Small intestine (tissue), 7 donors: ENCODE measurements around the gene ARHGAP21. TPM values are rescaled to one million over a fixed set of nuclear protein-coding genes. Genes with fewer than 3 reads are reported as not detected.
A peak's percentile ranks its signal among the peaks of the same experiment; 100 is the strongest.

Experiments used
- DNase-seq, 2 donors: peaks; one replicate each; pipeline versions ENCODE4 v3.0.0 to v3.0.0-alpha.2; 2013
- FAIRE-seq: peaks from 2 replicates; lab custom pipeline; 2012; peaks lifted over from hg19 to GRCh38; lab: Jason Lieb, UNC
- H3K27ac ChIP-seq, 3 donors: one replicate each; pipeline ENCODE4 v1.5.1; 2013; ENCODE audit warnings: low read length in 2 of 3, mild to moderate bottlenecking in 2 of 3, control low read depth in 1 of 3, inconsistent platforms in 1 of 3, low read depth in 1 of 3, moderate library complexity in 1 of 3
- H3K27me3 ChIP-seq, 3 donors: one replicate each; pipeline ENCODE4 v1.6.1; 2013; ENCODE audit warnings: low read length in 3 of 3, inconsistent platforms in 1 of 3; ENCODE audit not compliant: control insufficient read depth in 3 of 3, insufficient read depth in 3 of 3
- H3K36me3 ChIP-seq, 3 donors: one replicate each; pipeline ENCODE4 v1.6.1; 2013; ENCODE audit warnings: low read length in 3 of 3, inconsistent platforms in 1 of 3, low read depth in 1 of 3, mild to moderate bottlenecking in 1 of 3, moderate library complexity in 1 of 3; ENCODE audit not compliant: control insufficient read depth in 3 of 3, insufficient read depth in 2 of 3
- H3K4me1 ChIP-seq, 3 donors: one replicate each; pipeline ENCODE4 v1.6.1; 2013; ENCODE audit warnings: low read length in 2 of 3, inconsistent platforms in 1 of 3, low read depth in 1 of 3, mild to moderate bottlenecking in 1 of 3, moderate library complexity in 1 of 3; ENCODE audit not compliant: control insufficient read depth in 3 of 3, insufficient read depth in 2 of 3
- H3K4me3 ChIP-seq, 3 donors: one replicate each; pipeline ENCODE4 v1.5.1; 2013; ENCODE audit warnings: low read length in 3 of 3, control low read depth in 1 of 3, inconsistent platforms in 1 of 3, low read depth in 1 of 3, mild to moderate bottlenecking in 1 of 3, moderate library complexity in 1 of 3
- H3K9me3 ChIP-seq, 2 donors: one replicate each; pipeline ENCODE4 v1.6.1; 2013; ENCODE audit warnings: low read depth in 1 of 2, low read length in 1 of 2; ENCODE audit not compliant: control insufficient read depth in 2 of 2, insufficient read depth in 1 of 2
- WGBS, 3 donors: extraction: QIAGEN DNeasy Blood & Tissue Kit; methylation state at CpG; one replicate each; pipeline ENCODE4 v1.1.7; 2013; 5-methylcytosine and 5-hydroxymethylcytosine counted together
- polyA plus RNA-seq, 4 donors: library from polyadenylated mRNA; stranded (reverse) in 3 of 4; unstranded in 1 of 4; fragments of 200-250 nt in 3 of 4; fragments of 120-200 nt in 1 of 4; gene quantifications; one replicate each; pipeline versions ENCODE4 v1.2.1 to v1.2.3, GENCODE V29; 2013
- donor health status: healthy with polysubstance abuse.
- donor health status: control.
- donor health status: control.
- donor health status: Bipolar disorder and iron deficiency.
- donor health status: healthy.

Gene ARHGAP21
- polyA plus RNA-seq, 4 donors: 20.6 to 42.0 (median 29.7) TPM

DNA sequence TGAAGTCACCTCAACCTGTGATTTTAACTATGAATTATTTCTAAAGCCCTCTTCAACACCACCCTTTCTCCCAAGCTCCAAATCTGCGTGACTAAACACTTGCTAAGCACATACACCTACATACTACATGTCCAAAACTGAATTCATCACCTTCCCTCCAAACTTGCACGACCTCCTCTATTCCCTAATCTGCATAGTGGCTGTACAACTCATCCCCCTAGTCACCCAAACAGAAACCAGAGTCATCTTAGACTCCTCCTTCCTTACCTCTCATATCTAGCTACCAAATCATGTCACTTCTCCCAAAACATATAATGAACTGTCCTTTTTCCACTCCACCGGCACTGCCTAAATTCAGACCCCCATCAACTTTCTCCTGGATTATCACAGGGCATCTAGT lies 16.2 kb downstream of the ARHGAP21 start:
- Histone ChIP-seq H3K36me3 (no peaks in the 10 kb centered on the region), H3K9me3 (no peaks in the 10 kb centered on the region), H3K4me1 (peaks cover 0 to 5% (median 2%) of the 10 kb centered on the region in 3 donors), H3K27me3 (no peaks in the 10 kb centered on the region), H3K4me3 (no peak overlapping the region), H3K27ac (no peak overlapping the region)
- WGBS, 3 donors: 74 to 76% (median 74%) methylated on average over 3 of the region's 3 CpGs
- DNase-seq (no peak), FAIRE-seq (no peak)

DNA sequence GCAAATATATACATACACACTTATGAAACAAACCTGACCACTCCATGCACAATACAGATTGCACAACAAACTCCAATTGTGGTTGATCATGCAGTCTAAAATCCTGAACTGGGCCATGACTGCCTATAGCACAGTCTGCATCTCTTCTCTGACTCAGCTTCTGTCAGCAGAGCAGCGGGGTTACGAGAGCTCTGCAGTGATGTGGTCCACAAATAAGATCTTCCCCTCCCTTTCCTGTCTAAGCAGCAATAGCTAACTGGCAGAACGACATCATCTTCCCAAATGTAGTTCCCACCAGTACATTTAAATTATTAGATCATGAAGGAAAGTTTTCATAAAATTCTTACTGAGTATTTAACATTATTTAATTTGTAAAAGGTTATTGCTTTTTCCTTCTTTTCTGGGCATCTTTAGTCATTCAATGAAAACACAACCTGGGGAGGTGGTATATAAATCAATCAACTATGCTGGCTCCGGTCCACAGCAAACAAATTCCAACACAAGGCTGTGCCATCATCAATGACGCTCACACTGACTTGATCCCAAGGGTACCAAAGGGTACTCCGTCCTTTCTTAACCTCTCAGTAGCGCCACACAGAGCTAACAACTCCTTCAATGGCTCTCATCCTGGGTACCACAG lies 17.1 kb downstream of the ARHGAP21 start:
- 15 to 32% (median 28%) methylated on average over 7 of the region's 7 CpGs for WGBS, 3 donors
- FAIRE-seq (no peak), DNase-seq (peak in 1 of 2 donors; percentile 59)
- Histone ChIP-seq H3K36me3 (no peaks in the 10 kb centered on the region), H3K27ac (no peak overlapping the region), H3K4me3 (no peak overlapping the region), H3K4me1 (peaks cover 0 to 7% (median 2%) of the 10 kb centered on the region in 3 donors), H3K9me3 (no peaks in the 10 kb centered on the region), H3K27me3 (no peaks in the 10 kb centered on the region)

DNA sequence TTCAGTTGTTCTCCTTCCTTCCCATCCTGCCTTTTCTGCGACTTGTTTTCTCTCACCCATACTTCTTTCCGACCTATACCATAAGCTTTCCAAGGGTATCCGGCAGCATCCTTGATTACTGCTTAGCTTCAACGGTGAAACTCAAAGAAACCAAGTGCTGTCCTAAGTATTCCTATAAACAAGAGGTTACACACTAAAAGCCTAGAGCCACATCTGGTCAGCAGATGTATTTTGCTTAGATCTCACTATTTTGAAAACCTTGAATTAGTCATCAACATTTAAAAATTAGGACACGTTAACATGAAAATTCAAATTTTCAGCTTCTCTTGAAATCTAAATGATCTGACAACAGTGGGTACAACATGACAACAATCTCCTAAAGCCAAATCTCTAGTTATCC lies 20.0 kb downstream of the ARHGAP21 start:
- Histone ChIP-seq H3K36me3 (peaks cover 0 to 4% (median 0%) of the 10 kb centered on the region in 3 donors), H3K9me3 (no peaks in the 10 kb centered on the region), H3K27ac (no peak overlapping the region), H3K27me3 (no peaks in the 10 kb centered on the region), H3K4me1 (peaks cover 0 to 10% (median 2%) of the 10 kb centered on the region in 3 donors), H3K4me3 (no peak overlapping the region)
- DNase-seq (no peak), FAIRE-seq (no peak)
- WGBS, 3 donors: 87 to 96% (median 93%) methylated on average over 5 of the region's 5 CpGs

DNA sequence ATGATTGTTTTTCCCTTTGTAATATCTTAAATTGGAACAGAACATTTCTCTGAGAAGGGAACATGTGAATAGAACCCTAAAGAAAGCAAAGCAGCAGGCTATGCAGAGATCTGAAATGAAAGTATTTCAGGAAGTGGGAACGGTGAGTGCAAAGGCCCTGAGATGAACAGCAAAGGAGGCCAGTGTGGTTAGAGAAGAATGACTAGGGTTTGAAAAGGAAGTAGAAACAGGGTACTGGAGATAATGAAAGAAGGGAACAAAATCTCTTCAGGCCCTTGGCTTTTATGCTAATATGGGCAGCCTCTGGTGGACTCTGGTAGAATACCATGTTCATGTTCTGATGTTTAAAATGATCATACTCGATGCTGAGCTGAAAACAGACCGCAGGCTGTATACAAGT lies 22.2 kb downstream of the ARHGAP21 start:
- WGBS, 3 donors: 72 to 97% (median 85%) methylated on average over 3 of the region's 3 CpGs
- Histone ChIP-seq H3K4me3 (no peak overlapping the region), H3K9me3 (no peaks in the 10 kb centered on the region), H3K4me1 (peaks cover 0 to 7% (median 1%) of the 10 kb centered on the region in 3 donors), H3K36me3 (peaks cover 0 to 4% (median 0%) of the 10 kb centered on the region in 3 donors), H3K27me3 (no peaks in the 10 kb centered on the region), H3K27ac (no peak overlapping the region)
- FAIRE-seq (no peak), DNase-seq (peak in 1 of 2 donors; percentile 15)

- FAIRE-seq (no peak), DNase-seq (no peak)
- peaks cover 0 to 6% (median 0%) of the 10 kb centered on the region in 3 donors for H3K4me1 ChIP-seq
- WGBS, 3 donors: 93 to 94% (median 94%) methylated on average over 6 of the region's 6 CpGs
- no peak overlapping the region for H3K27ac ChIP-seq
- no peaks in the 10 kb centered on the region for H3K27me3 ChIP-seq
- H3K4me3 ChIP-seq: no peak overlapping the region
- H3K9me3 ChIP-seq: no peaks in the 10 kb centered on the region
- peaks cover 0 to 4% (median 0%) of the 10 kb centered on the region in 3 donors for H3K36me3 ChIP-seq
Measured at GRCh38 chr10:24700948-24701347, 22.7 kb downstream of the ARHGAP21 start.

GRCh38 chr10:24698270-24698669 lies 25.4 kb downstream of the ARHGAP21 start:
- Histone ChIP-seq H3K27me3 (no peaks in the 10 kb centered on the region), H3K9me3 (no peaks in the 10 kb centered on the region), H3K4me1 (peaks cover 0 to 6% (median 0%) of the 10 kb centered on the region in 3 donors), H3K36me3 (peaks cover 0 to 6% (median 0%) of the 10 kb centered on the region in 3 donors), H3K27ac (no peak overlapping the region), H3K4me3 (no peak overlapping the region)
- DNase-seq (no peak), FAIRE-seq (no peak)
- WGBS, 3 donors: 95 to 99% (median 97%) methylated on average over 3 of the region's 3 CpGs

- H3K27me3 ChIP-seq: no peaks in the 10 kb centered on the region
- FAIRE-seq (no peak), DNase-seq (no peak)
- H3K27ac ChIP-seq: no peak overlapping the region
- WGBS, 3 donors: 89 to 100% (median 95%) methylated on average over 2 of the region's 2 CpGs
- peaks cover 0 to 6% (median 0%) of the 10 kb centered on the region in 3 donors for H3K4me1 ChIP-seq
- no peaks in the 10 kb centered on the region for H3K9me3 ChIP-seq
- peaks cover 0 to 6% (median 0%) of the 10 kb centered on the region in 3 donors for H3K36me3 ChIP-seq
- no peak overlapping the region for H3K4me3 ChIP-seq
Measured at GRCh38 chr10:24697080-24697479, 26.6 kb downstream of the ARHGAP21 start.

DNA sequence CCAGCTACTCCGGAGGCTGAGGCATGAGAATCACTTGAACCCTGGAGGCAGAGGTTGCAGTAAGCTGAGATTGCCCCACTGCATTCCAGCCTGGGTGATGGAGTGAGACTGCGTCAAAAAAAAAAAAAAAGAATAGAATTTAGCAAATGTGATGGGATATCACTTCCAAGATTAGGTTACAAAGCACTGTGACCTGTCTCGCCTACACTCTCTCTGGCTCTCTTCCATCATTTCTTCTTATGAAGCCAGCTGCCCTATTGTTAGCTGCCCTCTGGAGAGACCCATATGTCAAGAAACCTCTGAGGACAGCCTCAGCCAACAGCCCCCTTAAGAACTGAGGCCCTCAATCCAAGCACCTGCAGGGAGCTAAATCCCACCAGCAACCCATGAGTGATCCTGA lies 28.2 kb downstream of the ARHGAP21 start:
- no peaks in the 10 kb centered on the region for H3K27me3 ChIP-seq
- H3K4me1 ChIP-seq: no peaks in the 10 kb centered on the region
- H3K27ac ChIP-seq: no peak overlapping the region
- DNase-seq (no peak), FAIRE-seq (no peak)
- no peaks in the 10 kb centered on the region for H3K9me3 ChIP-seq
- WGBS, 3 donors: 91 to 97% (median 93%) methylated on average over 3 of the region's 3 CpGs
- no peak overlapping the region for H3K4me3 ChIP-seq
- peaks cover 0 to 6% (median 0%) of the 10 kb centered on the region in 3 donors for H3K36me3 ChIP-seq
